Adrenal gland (tissue), 12 donors: ENCODE results near the gene CAMK2G. TPM values are rescaled to one million over a fixed set of nuclear protein-coding genes. Genes with fewer than 3 reads are reported as not detected.

ENCODE experiments used
- DNase-seq, 7 donors: peaks; one replicate each; pipeline ENCODE4 v3.0.0-alpha.2; 2019 to 2020
- H3K27ac ChIP-seq, 5 donors: fragments of 200-600 bp; sonication (generic) in 4 of 5; 1 replicate in 3 of 5; 2 replicates in 2 of 5; pipeline versions ENCODE4 v1.5.1 to v1.8.0; 2016 to 2020; ENCODE audit warnings: mild to moderate bottlenecking in 1 of 5
- H3K27me3 ChIP-seq: fragments of 200-600 bp; 2 replicates; pipeline ENCODE4 v1.8.0; 2021
- H3K36me3 ChIP-seq, 2 donors: fragments of 200-600 bp; replicated peaks in 1 of 2; 1 replicate in 1 of 2; 2 replicates in 1 of 2; pipeline versions ENCODE4 v1.5.1 to v1.8.0; 2018 to 2022
- H3K4me1 ChIP-seq, 2 donors: fragments of 200-600 bp; replicated peaks in 1 of 2; 1 replicate in 1 of 2; 2 replicates in 1 of 2; pipeline versions ENCODE4 v1.5.1 to v1.8.0; 2018 to 2021
- H3K4me3 ChIP-seq, 4 donors: fragments of 200-600 bp; sonication (generic) in 3 of 4; one replicate each; pipeline ENCODE4 v1.5.1; 2016 to 2018
- H3K9me3 ChIP-seq, 3 donors: fragments of 200-600 bp; sonication (generic) in 1 of 3; replicated peaks in 1 of 3; 1 replicate in 2 of 3; 2 replicates in 1 of 3; pipeline versions ENCODE4 v1.5.1 to v1.8.0; 2016 to 2021
- CTCF ChIP-seq, 6 experiments: fragments of 450-650 bp in 4 of 6; fragments of 200-600 bp in 2 of 6; sonication (generic) in 1 of 6; IDR thresholded peaks; 1 replicate in 5 of 6; 2 replicates in 1 of 6; pipeline versions ENCODE4 v1.5.1 to v1.8.0; 2016 to 2021; ENCODE audit warnings: antibody characterized with exemption in 6 of 6, mild to moderate bottlenecking in 2 of 6, moderate library complexity in 1 of 6
- POLR2A ChIP-seq, 2 donors: fragments of 450-650 bp; IDR thresholded peaks; one replicate each; pipeline ENCODE4 v1.6.1; 2017; ENCODE audit warnings: antibody characterized with exemption in 2 of 2, mild to moderate bottlenecking in 2 of 2, moderate library complexity in 1 of 2
- WGBS, 4 donors: extraction: QIAGEN DNeasy Blood & Tissue Kit in 2 of 4; methylation state at CpG; one replicate each; pipeline versions ENCODE4 v1.1.5 to v1.1.7; 2013 to 2017; 5-methylcytosine and 5-hydroxymethylcytosine counted together
- intact Hi-C, 2 donors: fragments of 100-400 bp; cut with DNase I; formaldehyde crosslinking; loops; one replicate each; pipeline versions ENCODE4 v1.14.1 to v1.15.0; 2022 to 2023
- polyA plus RNA-seq, 3 donors: library from polyadenylated mRNA; stranded (reverse); fragments of 200-250 nt in 2 of 3; fragments of 350-450 nt in 1 of 3; fragmentation: Illumina TruSeq in 1 of 3; extraction: RNeasy Lipid Tissue Mini Kit (QIAGEN cat#74804) in 1 of 3; gene quantifications; one replicate each; pipeline ENCODE4 v1.2.3, GENCODE V29; 2013 to 2014
- total RNA-seq, 9 donors: library from RNA; depleted of rRNA in 4 of 9; stranded (reverse); fragments of >200 nt in 4 of 9; fragments of 120-200 nt in 1 of 9; fragmentation: NEBNext Ultra II Directional in 1 of 9; extraction: Animal tissue kit (Norgen Biotek cat#: 25700) in 1 of 9; gene quantifications; one replicate each; pipeline versions ENCODE4 v1.1.0 to v1.2.4, GENCODE V29; 2013 to 2023
- donor health status: healthy with polysubstance abuse.
- donor health status: Bipolar disorder and iron deficiency.
- donor health status: DM: yes; HTN: yes; CAD: no.
- donor health status: DM: no; HTN: no; CAD: no.
- donor health status: DM: no; HTN: no; CAD: no.
- donor health status: DM: yes; HTN: yes; CAD: no.

The CAMK2G gene
- total and polyA plus RNA-seq, 12 donors: 12.7 to 27.3 (median 19.7) TPM

GRCh38 chr10:73799899-73800559 lies 74.3 kb downstream of the CAMK2G start:
- WGBS, 4 donors: 71 to 82% (median 75%) methylated on average over 5 to 9 of the region's 9 CpGs
- intact Hi-C loops: no loop called here

GRCh38 chr10:73798927-73799560 lies 75.3 kb downstream of the CAMK2G start:
- 75 to 91% (median 87%) methylated on average over 4 to 10 of the region's 10 CpGs for WGBS, 4 donors

More at GRCh38 chr10:73799899-73800559, 74.3 kb downstream of the CAMK2G start:
- Histone ChIP-seq H3K4me1 (no peaks in the 10 kb centered on the region), H3K36me3 (peaks cover 0 to 100% of the 10 kb centered on the region in 2 donors), H3K27me3 (no peaks in the 10 kb centered on the region), H3K27ac (no peak overlapping the region), H3K9me3 (no peaks in the 10 kb centered on the region), H3K4me3 (no peak overlapping the region)
- peak in 1 of 7 donors; percentile 28 for DNase-seq
- TF ChIP-seq CTCF (IDR thresholded peaks at IDR 0.05): no peak

GRCh38 chr10:73798087-73798486 lies 76.3 kb downstream of the CAMK2G start:
- H3K27ac ChIP-seq: no peak overlapping the region
- H3K4me3 ChIP-seq: no peak overlapping the region
- intact Hi-C loops: no loop called here
- peaks cover 0 to 100% of the 10 kb centered on the region in 2 donors for H3K36me3 ChIP-seq
- H3K4me1 ChIP-seq: no peaks in the 10 kb centered on the region
- DNase-seq: peak in 1 of 7 donors; percentile 13
- WGBS, 4 donors: 82 to 100% (median 95%) methylated on average over 1 to 6 of the region's 6 CpGs
- no peaks in the 10 kb centered on the region for H3K9me3 ChIP-seq
- TF ChIP-seq POLR2A (IDR thresholded peaks at IDR 0.05) (no peak), CTCF (IDR thresholded peaks at IDR 0.05) (no peak)
- H3K27me3 ChIP-seq: no peaks in the 10 kb centered on the region

More at GRCh38 chr10:73798927-73799560, 75.3 kb downstream of the CAMK2G start:
- H3K4me1 ChIP-seq: no peaks in the 10 kb centered on the region
- H3K4me3 ChIP-seq: no peak overlapping the region
- H3K27me3 ChIP-seq: no peaks in the 10 kb centered on the region
- intact Hi-C loops: no loop called here
- H3K36me3 ChIP-seq: peaks cover 0 to 100% of the 10 kb centered on the region in 2 donors
- H3K27ac ChIP-seq: no peak overlapping the region
- TF ChIP-seq CTCF (IDR thresholded peaks at IDR 0.05) (no peak), POLR2A (IDR thresholded peaks at IDR 0.05) (no peak)
- no peaks in the 10 kb centered on the region for H3K9me3 ChIP-seq
- peak in 1 of 7 donors; percentile 29 for DNase-seq

- intact Hi-C loops: no loop called here
- no peaks in the 10 kb centered on the region for H3K9me3 ChIP-seq
- peaks cover 0 to 100% of the 10 kb centered on the region in 2 donors for H3K36me3 ChIP-seq
- no peaks in the 10 kb centered on the region for H3K27me3 ChIP-seq
- H3K4me3 ChIP-seq: no peak overlapping the region
- TF ChIP-seq CTCF (IDR thresholded peaks at IDR 0.05) (no peak), POLR2A (IDR thresholded peaks at IDR 0.05) (no peak)
- peak in 2 of 7 donors; percentile 22 to 31 for DNase-seq
- H3K4me1 ChIP-seq: no peaks in the 10 kb centered on the region
- 87 to 92% (median 90%) methylated on average over 19 of the region's 19 CpGs for WGBS, 4 donors
- no peak overlapping the region for H3K27ac ChIP-seq
These were observed 76.9 kb downstream of the CAMK2G start for GRCh38 chr10:73797324-73798025.
